GM12891 (cell line): ENCODE measurements around the gene MALSU1.
A peak's percentile ranks its signal among the peaks of the same experiment; 100 is the strongest.
"Not testable (repeated sequence)": the region's sequence is repeated elsewhere in the genome, so short reads cannot be mapped to it uniquely, and the experiment has no call there.

ENCODE experiments used
- DNase-seq: peaks from one replicate; pipeline ENCODE4 v3.0.0; 2011; ENCODE audit warnings: low spot score; ENCODE audit not compliant: insufficient read length
- FAIRE-seq: peaks from 2 replicates; lab custom pipeline; 2011; peaks lifted over from hg19 to GRCh38; lab: Jason Lieb, UNC
- PAX5 ChIP-seq: IDR thresholded peaks from 2 replicates; pipeline ENCODE4 v1.6.1; 2011; ENCODE audit warnings: low read length, moderate library complexity, mild to moderate bottlenecking; ENCODE audit not compliant: insufficient read depth, severe bottlenecking
- POLR2A ChIP-seq: IDR thresholded peaks from 2 replicates; pipeline ENCODE4 v1.6.1; 2011; ENCODE audit warnings: low read depth, low read length, control low read depth
- POLR2AphosphoS5 ChIP-seq: IDR thresholded peaks from 2 replicates; pipeline ENCODE4 v1.6.1; 2011; ENCODE audit warnings: low read depth, low read length, control low read depth
- POU2F2 ChIP-seq: IDR thresholded peaks from 2 replicates; pipeline ENCODE4 v1.6.1; 2011; ENCODE audit warnings: low read depth, mild to moderate bottlenecking, control low read depth, low read length, moderate library complexity
- SPI1 ChIP-seq: IDR thresholded peaks from 2 replicates; pipeline ENCODE4 v1.6.1; 2011; ENCODE audit warnings: low read depth, low read length, control low read depth
- TAF1 ChIP-seq: IDR thresholded peaks from 2 replicates; pipeline ENCODE4 v1.6.1; 2011; ENCODE audit warnings: low read depth, low read length, control low read depth

Gene MALSU1

DNA sequence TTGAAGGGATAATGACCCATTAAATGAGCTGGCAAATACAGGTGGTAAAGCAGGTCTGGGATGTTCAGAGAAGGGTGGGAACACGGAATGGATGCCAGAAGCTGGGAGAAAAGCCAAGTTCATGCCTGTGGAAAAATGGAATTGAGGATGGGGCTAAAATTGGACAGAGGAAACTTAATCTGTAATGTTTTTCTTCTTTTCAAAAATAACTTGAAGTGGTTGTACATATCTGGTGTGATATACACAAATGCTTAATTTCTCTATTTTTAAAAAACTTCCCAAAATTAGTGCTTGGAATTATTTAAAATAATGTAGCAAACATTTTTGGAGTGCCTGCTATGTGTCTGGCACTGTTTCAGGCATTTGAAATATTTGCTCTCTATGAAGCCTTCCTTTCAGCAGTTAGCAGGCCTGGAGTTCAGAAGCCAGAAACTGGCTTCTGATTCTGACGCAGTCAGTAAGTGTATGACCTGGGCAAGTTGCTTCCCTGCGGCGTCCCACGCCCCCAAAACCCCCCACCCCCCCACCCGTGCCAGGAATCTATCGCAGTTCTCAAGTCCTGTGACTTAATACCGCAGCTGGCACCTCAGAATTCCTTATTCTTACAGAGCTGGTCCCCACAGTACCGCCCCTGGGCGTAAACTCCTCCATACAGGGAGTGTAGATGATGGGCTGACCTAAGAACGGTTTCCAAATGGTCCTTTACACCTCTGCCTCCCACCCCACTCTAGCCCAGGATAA is 828 bp upstream of the MALSU1 start:
- DNase-seq = no peak

DNA sequence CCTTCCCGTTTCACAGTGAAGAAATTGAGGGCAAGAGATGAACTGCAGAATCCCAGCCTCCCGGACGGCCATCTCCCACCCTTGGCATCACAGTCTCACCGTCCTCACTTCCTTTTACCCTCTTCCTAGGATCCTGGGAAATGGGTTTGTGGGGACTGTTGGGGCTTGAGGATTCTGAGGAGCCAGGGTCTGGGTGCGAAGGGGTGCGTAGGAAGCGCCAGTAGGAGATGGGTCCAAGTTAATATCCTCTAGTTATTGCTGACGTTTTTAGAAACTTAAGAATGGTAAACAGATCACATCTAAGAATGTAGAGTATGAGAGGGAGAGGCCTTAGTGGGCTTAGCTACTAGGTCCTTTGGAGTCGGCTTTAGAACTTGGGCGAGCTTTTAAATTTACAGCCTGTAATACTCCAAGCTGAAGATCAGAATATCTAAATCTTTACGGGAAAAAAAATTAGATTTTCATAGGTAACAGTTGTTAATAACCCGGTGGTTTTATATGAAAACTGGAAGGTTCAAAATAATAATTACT is 696 bp downstream of the MALSU1 start:
- TF ChIP-seq POLR2A (no peak; the same call in 1 of the 2 replicates), PAX5 (no peak), SPI1 (no peak), TAF1 (no peak), POU2F2 (no peak), POLR2AphosphoS5 (no peak)
- no peak for FAIRE-seq
- DNase-seq = no peak

More for the DNA sequence above, 828 bp upstream of the MALSU1 start:
- TF ChIP-seq POLR2A = no peak
- TF ChIP-seq TAF1 = no peak
- no peak for TF ChIP-seq POU2F2
- TF ChIP-seq SPI1 = no peak
- FAIRE-seq = no peak

DNA sequence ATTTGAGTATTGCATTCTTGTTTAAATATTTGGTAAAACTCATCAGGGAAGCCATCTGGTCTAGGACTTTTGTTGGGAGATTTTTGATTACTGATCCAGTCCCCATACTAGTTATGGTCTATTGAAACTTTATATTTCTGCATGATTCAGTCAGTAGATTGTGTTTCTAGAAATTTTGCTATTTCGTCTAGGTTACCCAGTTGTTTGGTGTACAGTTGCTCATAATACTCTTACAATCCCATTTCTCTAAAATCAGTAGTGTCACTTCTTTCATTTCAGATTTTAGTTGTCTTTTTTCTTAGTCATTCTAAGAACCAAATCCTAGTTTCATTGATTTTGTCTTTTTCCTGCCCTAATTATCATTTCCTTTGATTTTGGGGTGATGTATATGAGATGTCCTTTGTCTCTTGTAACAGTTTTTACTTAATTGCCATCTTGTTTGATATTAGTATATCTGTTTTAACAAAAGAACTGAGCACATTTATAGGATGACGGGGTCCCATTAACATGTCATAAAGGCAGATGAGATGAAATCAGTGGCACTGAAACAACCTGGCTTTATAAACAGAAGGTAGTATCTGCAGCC is 7.9 kb downstream of the MALSU1 start:
- TF ChIP-seq TAF1 (no peak), POLR2A (no peak), SPI1 (no peak), POLR2AphosphoS5 (no peak), POU2F2 (no peak), PAX5 (no peak)
- no peak for FAIRE-seq

DNA sequence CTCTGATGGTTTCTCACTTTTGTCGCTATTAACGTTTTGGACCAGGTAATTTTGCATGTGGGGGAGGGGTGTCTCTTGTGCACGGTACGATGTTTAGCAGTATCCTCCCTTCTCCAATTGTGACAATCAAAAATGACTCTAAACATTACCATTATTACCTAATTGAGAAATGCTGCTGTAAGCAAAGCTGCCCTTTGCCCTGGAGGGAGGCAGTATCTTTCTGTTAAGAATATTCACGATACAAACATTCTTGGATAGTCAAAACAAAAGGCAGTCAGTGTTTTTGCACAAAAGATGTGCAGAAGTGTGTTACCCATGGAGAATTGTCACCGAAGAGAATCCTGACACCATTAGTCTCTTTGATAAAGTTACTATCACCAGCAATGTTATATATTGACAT is 9.6 kb downstream of the MALSU1 start:
- TF ChIP-seq POLR2A (no peak), SPI1 (no peak), PAX5 (no peak), POU2F2 (no peak), POLR2AphosphoS5 (no peak), TAF1 (no peak)
- DNase-seq (no peak), FAIRE-seq (peak; percentile 26)

More for the DNA sequence above, 7.9 kb downstream of the MALSU1 start:
- no peak for DNase-seq

DNA sequence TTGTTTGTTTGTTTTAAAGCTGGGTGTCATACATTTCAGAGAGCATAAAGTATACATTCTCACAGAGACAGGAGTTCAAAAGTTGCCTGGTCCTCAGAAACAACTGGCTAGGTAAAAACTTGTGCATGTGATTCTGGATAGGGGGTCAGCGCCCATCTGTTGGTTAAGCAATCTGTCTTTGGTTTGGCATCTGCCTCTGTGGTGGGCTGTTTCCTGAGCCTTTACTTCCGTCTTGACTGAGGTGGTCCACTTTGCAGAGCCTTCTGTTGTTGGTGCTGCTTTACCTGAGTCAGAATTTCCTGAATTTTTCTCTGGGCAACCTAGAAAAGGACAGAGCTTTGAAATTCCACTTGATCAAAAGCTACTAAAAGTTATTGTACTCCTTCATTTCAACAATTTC is 13.0 kb downstream of the MALSU1 start:
- not testable (repeated sequence) for DNase-seq, FAIRE-seq

DNA sequence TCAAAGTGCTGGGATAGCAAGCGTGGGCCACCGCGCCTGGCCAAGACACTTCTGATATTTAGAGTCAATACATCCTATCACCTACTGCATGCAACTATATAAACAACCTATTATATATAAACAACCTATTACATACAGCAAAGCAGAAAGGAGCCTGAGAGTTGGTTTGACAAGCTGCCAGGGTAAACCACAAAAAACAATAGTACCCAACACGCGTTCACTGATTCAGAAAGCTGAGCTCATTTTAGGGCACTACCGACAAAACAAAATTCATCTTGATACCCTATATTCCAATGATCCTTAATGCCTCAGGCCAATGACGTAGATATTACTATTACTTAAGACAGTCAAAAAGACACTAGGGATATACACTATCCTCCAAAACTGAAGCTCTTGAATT is 16.2 kb downstream of the MALSU1 start:
- FAIRE-seq (no peak), DNase-seq (no peak)
- TF ChIP-seq POLR2AphosphoS5 (no peak), TAF1 (no peak), POLR2A (no peak), POU2F2 (no peak), PAX5 (no peak), SPI1 (no peak)

DNA sequence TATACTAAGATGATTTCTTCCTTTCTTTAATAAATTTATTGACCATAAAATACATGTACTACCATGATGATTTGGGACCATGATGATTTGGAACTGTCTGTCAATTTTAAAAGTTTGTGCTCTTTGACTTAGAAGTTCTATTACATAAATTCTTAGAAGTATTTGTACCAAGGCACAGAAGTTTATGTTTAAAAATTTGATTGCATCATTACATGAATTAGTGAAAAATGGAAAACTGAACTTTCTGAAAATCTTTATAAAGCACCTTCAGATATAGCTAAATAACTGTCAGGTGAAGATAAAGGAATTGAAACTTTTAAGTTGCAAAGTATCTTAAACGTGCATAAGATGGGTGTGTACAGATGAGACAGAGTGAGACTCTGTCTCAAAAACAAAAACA is 32.0 kb downstream of the MALSU1 start:
- DNase-seq = no peak
- FAIRE-seq = no peak
- no peak for TF ChIP-seq POLR2AphosphoS5
- no peak for TF ChIP-seq TAF1

DNA sequence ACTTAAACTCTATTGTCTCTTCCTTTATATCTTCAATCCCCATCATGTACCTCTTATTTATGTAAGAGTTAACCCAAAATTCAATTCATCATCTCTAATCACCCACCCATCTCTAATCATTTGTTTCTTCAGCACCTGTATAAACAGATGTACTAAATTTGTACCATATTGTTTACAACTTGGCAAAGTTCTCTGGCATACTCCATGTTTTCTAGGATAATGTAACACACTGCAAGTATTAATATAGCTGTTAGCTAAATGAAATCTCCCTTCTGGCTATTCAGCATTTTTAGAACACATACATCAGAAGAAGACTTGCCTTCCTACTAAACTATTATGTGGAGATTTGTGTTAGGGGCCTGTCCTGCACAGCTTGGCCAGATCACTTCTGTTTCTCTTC is 33.1 kb downstream of the MALSU1 start:
- TF ChIP-seq SPI1 (no peak), POLR2AphosphoS5 (no peak), PAX5 (no peak), POU2F2 (no peak), TAF1 (no peak)
- DNase-seq = no peak
- no peak for FAIRE-seq

DNA sequence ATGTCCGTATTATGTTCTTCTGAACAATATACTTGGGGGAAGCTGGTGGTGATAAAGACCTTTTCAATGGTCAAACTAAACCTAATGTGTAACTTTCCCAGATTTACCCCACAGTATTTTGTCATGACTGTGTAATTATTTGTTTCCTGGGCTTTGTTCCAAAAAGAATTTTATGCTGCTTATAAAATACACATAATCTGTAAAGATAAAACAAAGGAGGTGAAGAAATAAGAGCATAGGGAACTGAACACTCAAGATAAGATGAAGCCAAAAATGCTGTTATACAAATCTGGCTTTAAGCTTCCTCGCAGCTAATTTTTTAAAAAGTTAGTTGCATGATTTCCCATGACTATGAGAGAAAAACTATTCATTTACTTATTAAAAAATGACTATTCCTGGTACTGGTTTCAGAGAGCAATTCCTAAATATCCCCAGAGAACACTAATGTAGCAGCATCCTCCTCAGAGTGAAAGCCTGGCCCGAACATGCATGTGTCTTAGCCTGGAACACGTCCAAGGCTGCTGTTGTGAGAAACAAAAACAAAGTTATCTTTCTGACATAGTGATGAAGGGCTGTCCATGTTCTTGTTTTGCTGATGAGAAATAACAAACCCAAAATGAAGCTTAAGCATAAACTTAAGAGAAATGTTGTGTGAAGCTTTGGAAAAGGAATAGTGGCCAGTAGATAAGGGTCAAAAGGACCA is 33.9 kb downstream of the MALSU1 start:
- DNase-seq (no peak), FAIRE-seq (no peak)
- TF ChIP-seq TAF1 (no peak), PAX5 (no peak), SPI1 (no peak), POU2F2 (no peak), POLR2AphosphoS5 (no peak), POLR2A (no peak)

DNA sequence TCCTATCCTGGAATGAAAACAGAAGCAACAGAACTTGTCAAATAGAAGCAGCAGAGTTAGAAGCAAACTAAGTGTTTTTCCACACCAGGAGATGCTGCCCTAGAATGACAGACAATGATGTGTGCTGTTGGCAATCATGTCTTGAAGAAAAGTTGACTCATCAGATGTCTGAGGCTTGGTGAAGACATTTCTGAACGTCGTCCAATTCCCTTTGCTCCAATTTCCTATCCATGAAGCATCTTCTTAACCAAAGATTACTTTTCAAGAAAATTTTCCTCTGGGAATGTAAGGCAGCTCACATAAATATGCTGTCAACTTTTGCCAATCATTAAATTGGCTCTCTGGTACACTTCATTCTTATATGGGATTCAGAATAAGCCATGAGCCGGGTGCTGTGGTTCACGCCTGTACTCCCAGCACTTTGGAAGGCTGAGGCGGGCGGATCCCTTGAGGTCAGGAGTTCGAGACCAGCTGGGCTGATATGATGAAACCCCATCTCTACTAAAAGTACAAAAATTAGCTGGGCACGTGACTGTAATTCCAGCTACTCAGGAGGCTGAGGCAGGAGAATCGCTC is 34.6 kb downstream of the MALSU1 start:
- TF ChIP-seq POLR2AphosphoS5 (no peak), SPI1 (no peak), TAF1 (no peak), POLR2A (no peak), POU2F2 (no peak), PAX5 (no peak)
- FAIRE-seq (no peak), DNase-seq (no peak)
